CD8-positive, alpha-beta memory T cell (primary cell): Measurements from ENCODE around the gene FAM177B. TPM values are rescaled to one million over a fixed set of nuclear protein-coding genes. Genes with fewer than 3 reads are reported as not detected.

ENCODE experiments used
- CTCF ChIA-PET: fragments of 350-600 bp; sonication (Branson Sonifier 250); formaldehyde crosslinking; loops from one replicate; lab custom pipeline; 2021; ENCODE audit warnings: antibody characterized with exemption; lab: Charles Lee
- POLR2A ChIA-PET: fragments of 350-600 bp; sonication (Branson Sonifier 250); formaldehyde crosslinking; loops from one replicate; lab custom pipeline; 2021; ENCODE audit warnings: antibody characterized with exemption; lab: Charles Lee
- DNase-seq, 5 donors: peaks; one replicate each; pipeline versions ENCODE4 v3.0.0 to v3.0.0-alpha.2; 2020 to 2022; ENCODE audit warnings: mixed read lengths in 1 of 5
- H3K27ac ChIP-seq: one replicate; pipeline ENCODE4 v1.7.0; 2013; ENCODE audit warnings: low read depth, mild to moderate bottlenecking, low read length, moderate library complexity
- H3K27me3 ChIP-seq: 2 replicates; pipeline ENCODE4 v1.7.0; 2013; ENCODE audit warnings: low read length, mild to moderate bottlenecking; ENCODE audit not compliant: insufficient read depth, poor library complexity, severe bottlenecking
- H3K36me3 ChIP-seq: 2 replicates; pipeline ENCODE4 v1.7.0; 2013; ENCODE audit warnings: mild to moderate bottlenecking, low read length, moderate library complexity; ENCODE audit not compliant: insufficient read depth
- H3K4me1 ChIP-seq: 2 replicates; pipeline ENCODE4 v1.7.0; 2013; ENCODE audit warnings: mild to moderate bottlenecking, low read length, moderate library complexity; ENCODE audit not compliant: insufficient read depth
- H3K4me3 ChIP-seq: 2 replicates; pipeline ENCODE4 v1.7.0; 2013; ENCODE audit warnings: mild to moderate bottlenecking, low read length
- H3K9me3 ChIP-seq: 2 replicates; pipeline ENCODE4 v1.7.0; 2013; ENCODE audit warnings: mild to moderate bottlenecking, low read length
- H3K27ac Mint-ChIP-seq, 8 donors: one replicate each; pipeline ENCODE4 v1.8.0; 2020 to 2021; ENCODE audit warnings: mixed read lengths in 8 of 8, mild to moderate bottlenecking in 6 of 8, inconsistent platforms in 3 of 8, moderate library complexity in 3 of 8
- H3K27me3 Mint-ChIP-seq, 2 donors: one replicate each; pipeline ENCODE4 v1.8.0; 2020 to 2021; ENCODE audit warnings: mixed read lengths in 2 of 2, mild to moderate bottlenecking in 1 of 2, moderate library complexity in 1 of 2
- H3K36me3 Mint-ChIP-seq, 3 donors: one replicate each; pipeline ENCODE4 v1.8.0; 2020 to 2021; ENCODE audit warnings: mixed read lengths in 3 of 3, inconsistent platforms in 1 of 3, mild to moderate bottlenecking in 1 of 3
- H3K4me1 Mint-ChIP-seq, 3 donors: one replicate each; pipeline ENCODE4 v1.8.0; 2020 to 2021; ENCODE audit warnings: mixed read lengths in 3 of 3, inconsistent platforms in 1 of 3, mild to moderate bottlenecking in 1 of 3
- H3K4me3 Mint-ChIP-seq, 7 donors: one replicate each; pipeline ENCODE4 v1.8.0; 2020 to 2021; ENCODE audit warnings: mixed read lengths in 7 of 7, mild to moderate bottlenecking in 6 of 7, moderate library complexity in 4 of 7, inconsistent platforms in 2 of 7
- H3K9me3 Mint-ChIP-seq, 5 donors: one replicate each; pipeline ENCODE4 v1.8.0; 2020 to 2022; ENCODE audit warnings: mixed read lengths in 5 of 5, mild to moderate bottlenecking in 3 of 5, moderate library complexity in 2 of 5, inconsistent platforms in 1 of 5
- polyA plus RNA-seq: library from polyadenylated mRNA; unstranded; fragments of 300-500 nt; fragmentation: Illumina TruSeq; gene quantifications from one replicate; pipeline ENCODE4 v1.2.3, GENCODE V29; 2021
- total RNA-seq, 2 experiments: library from RNA; stranded (reverse); gene quantifications; one replicate each; pipeline ENCODE4 v1.2.3, GENCODE V29; 2021

The FAM177B gene
- total and polyA plus RNA-seq, 3 experiments from 2014 or later: not detected

GRCh38 chr1:222706815-222707214 is 30.2 kb upstream of the FAM177B start:
- CTCF ChIA-PET: no interaction called here
- POLR2A ChIA-PET: no interaction called here
- H3K4me1 Mint-ChIP-seq: peaks cover 62 to 85% (median 69%) of the 10 kb centered on the region in 3 donors

DNA sequence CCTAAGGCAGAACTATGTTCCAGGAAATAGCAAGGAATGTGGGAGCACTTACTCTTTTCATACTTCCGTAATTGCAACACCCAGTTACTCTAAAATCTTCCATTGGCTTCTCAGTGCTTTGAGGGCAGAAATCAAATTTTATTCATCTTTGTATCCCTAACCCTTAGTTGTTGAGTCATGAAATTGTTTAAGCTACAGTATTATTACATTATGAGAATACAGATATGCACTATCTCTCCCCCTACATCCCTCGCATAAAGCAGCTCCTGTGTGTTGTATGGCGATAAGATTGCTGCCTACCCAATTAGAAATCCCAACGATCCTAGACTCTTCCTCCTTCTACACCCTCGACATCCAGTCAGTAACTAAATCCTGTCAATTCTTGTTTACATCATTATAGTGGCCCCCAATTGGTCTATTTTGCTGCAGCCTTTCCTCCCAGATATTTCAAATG is 27.3 kb upstream of the FAM177B start:
- ChIA-PET POLR2A (no interaction called here), CTCF (no interaction called here)
- Histone ChIP-seq H3K27me3 (no peaks in the 10 kb centered on the region), H3K27ac (no peak overlapping the region), H3K4me3 (no peak overlapping the region), H3K4me1 (peaks cover 36% of the 10 kb centered on the region), H3K36me3 (no peaks in the 10 kb centered on the region), H3K9me3 (no peaks in the 10 kb centered on the region)
- Mint-ChIP-seq H3K4me3 (peak overlapping the region; percentile 7 to 99 (median 97)), H3K4me1 (peaks cover 59 to 71% (median 68%) of the 10 kb centered on the region in 3 donors), H3K36me3 (peaks cover 6 to 57% (median 8%) of the 10 kb centered on the region in 3 donors), H3K27me3 (no peaks in the 10 kb centered on the region), H3K27ac (peak overlapping the region in 7 of 8 donors; percentile 1 to 100 (median 44)), H3K9me3 (no peaks in the 10 kb centered on the region)
- no peak for DNase-seq

More at GRCh38 chr1:222706815-222707214, 30.2 kb upstream of the FAM177B start:
- H3K9me3 ChIP-seq: no peaks in the 10 kb centered on the region
- no peak overlapping the region for H3K27ac ChIP-seq
- peaks cover 19% of the 10 kb centered on the region for H3K36me3 ChIP-seq
- H3K4me1 ChIP-seq: peaks cover 27% of the 10 kb centered on the region
- no peaks in the 10 kb centered on the region for H3K27me3 Mint-ChIP-seq
- H3K27me3 ChIP-seq: no peaks in the 10 kb centered on the region
- H3K4me3 Mint-ChIP-seq: no peak overlapping the region
- no peak overlapping the region for H3K4me3 ChIP-seq
- H3K9me3 Mint-ChIP-seq: no peaks in the 10 kb centered on the region
- no peak for DNase-seq
- H3K27ac Mint-ChIP-seq: no peak overlapping the region
- peaks cover 9 to 62% (median 11%) of the 10 kb centered on the region in 3 donors for H3K36me3 Mint-ChIP-seq

DNA sequence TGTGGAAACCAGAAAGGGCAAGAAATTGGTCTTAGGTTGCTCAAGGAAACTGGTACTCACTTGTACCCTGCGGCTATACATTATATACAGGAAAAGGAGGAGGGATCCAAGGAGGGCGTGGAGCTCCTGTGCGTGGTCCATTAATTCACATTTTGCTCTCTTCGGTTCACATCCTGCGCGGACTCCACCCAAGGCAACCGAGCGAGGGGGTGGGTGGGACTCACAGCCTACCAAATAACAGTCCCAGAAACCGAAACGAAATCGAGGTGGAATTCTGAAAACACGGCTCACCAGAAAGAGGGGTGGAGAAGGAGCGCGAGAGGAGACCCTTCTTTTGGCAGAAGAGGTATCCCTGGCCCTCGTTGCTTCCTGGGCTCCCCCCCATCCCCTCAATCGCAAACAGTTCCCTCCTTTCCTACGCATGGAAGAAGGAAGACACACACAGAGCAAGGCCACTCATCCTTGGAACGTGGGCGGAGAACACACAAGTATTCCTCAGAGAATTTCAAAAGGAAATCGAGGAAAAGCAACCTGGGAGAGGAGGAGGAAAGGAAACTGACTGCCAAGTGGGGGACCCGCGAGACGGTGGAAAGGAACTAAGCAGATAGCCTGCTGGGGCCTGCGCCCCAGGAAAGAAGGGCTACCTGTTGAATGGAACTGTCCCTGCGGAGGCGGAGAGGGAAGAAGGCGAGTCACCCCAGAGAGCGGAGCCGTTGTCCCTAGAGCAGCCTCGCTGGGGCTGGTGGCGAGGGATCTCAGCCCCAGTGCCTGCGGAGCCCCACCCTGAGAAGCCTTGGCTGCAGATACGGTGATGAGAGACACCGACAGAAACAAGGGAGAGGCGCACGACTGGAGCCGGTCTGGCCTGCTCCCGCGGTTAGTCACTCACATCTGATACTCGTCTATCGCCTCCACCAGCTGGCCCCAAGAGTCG is 25.4 kb upstream of the FAM177B start:
- ChIA-PET CTCF (interaction anchor here (1.1 to 1.8 kb wide), 4 partner anchors 54 to 77 kb away, joined by 4 to 5 read pairs (median 4); no protein-coding TSS in a partner anchor), POLR2A (interaction anchor here (0.9 to 1.8 kb wide), 5 partner anchors 10 to 77 kb away, joined by 3 to 50 read pairs (median 7); no protein-coding TSS in a partner anchor)
- Histone ChIP-seq H3K4me3 (peak overlapping the region; percentile 90), H3K9me3 (no peaks in the 10 kb centered on the region), H3K27ac (peak overlapping the region; percentile 92), H3K27me3 (no peaks in the 10 kb centered on the region), H3K4me1 (peaks cover 34% of the 10 kb centered on the region), H3K36me3 (peaks cover 5% of the 10 kb centered on the region)
- Mint-ChIP-seq H3K4me1 (peaks cover 50 to 62% (median 60%) of the 10 kb centered on the region in 3 donors), H3K9me3 (no peaks in the 10 kb centered on the region), H3K27me3 (no peaks in the 10 kb centered on the region), H3K36me3 (peaks cover 0 to 59% (median 5%) of the 10 kb centered on the region in 3 donors), H3K27ac (peak overlapping the region; percentile 98 to 100 (median 100)), H3K4me3 (peak overlapping the region; percentile 92 to 99 (median 97))
- peak; percentile 47 to 70 (median 57) for DNase-seq

- POLR2A ChIA-PET: interaction anchor here (0.6 to 1.8 kb wide), 15 partner anchors 10 to 970 kb away, joined by 3 to 50 read pairs (median 4); partner anchors contain the start of genes DUSP10 and TAF1A
- H3K36me3 Mint-ChIP-seq: peaks cover 0 to 64% (median 7%) of the 10 kb centered on the region in 3 donors
These were observed 24.5 kb upstream of the FAM177B start, which contains the start of the genes AIDA and BROX for GRCh38 chr1:222712253-222713090. TSS of gene AIDA (minus strand) at chr1:222712491. CDS start at chr1:222712317, 174 bp downstream. TSS of gene BROX (plus strand) at chr1:222712564. CDS start at chr1:222715700, 3,136 bp downstream.

DNA sequence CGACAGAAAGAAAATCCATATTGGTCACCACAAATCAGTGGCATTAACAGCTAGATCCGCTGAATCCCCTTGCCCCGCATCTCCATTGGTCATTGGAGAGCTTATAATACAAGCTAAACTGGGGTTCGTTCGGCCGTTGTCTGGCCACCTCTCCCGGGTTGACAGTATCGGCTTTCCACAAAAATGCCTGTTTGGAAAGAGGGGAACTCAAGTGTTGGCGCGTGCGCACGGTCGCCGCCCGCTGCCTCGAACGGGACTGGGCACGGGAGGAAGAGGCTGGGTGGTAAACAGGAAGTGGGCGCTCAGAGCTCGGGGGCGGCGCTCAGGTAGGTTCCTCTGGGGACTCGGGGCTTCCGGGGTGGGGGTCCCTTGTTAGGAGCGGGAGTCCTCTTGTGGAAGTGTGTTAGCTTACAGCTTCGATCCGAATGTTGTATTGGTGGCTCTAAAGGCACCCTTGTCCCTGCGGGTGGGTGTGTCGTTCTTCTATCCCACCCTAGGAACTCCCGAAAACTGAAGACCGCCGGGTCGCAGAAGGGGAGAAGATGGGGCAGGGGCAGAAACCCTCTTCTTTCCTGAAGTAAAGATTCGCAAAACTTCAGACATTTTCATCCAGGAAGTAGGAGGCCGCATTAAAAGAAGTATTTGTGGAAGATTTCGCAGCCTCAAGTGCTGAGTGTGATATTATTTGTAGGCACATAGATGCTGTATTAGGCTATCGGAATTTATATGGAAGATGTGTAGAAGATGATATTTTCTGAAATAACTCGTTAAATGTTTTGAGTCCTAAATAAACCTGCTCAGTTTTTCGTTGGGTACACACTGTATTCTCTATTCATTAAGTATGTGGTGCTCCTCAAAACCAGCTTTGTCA is 23.7 kb upstream of the FAM177B start:
- Mint-ChIP-seq H3K36me3 (peaks cover 0 to 69% (median 11%) of the 10 kb centered on the region in 3 donors), H3K4me1 (peaks cover 54 to 66% (median 64%) of the 10 kb centered on the region in 3 donors), H3K27me3 (no peaks in the 10 kb centered on the region), H3K4me3 (peak overlapping the region; percentile 92 to 99 (median 97)), H3K9me3 (no peaks in the 10 kb centered on the region), H3K27ac (peak overlapping the region; percentile 99 to 100 (median 100))
- H3K4me3 ChIP-seq: peak overlapping the region; percentile 96
- POLR2A ChIA-PET: interaction anchor here (0.6 to 1.8 kb wide), 15 partner anchors 9 to 971 kb away, joined by 3 to 50 read pairs (median 4); partner anchors contain the start of genes DUSP10 and TAF1A
- CTCF ChIA-PET: interaction anchor here (0.9 to 1.8 kb wide), 8 partner anchors 53 to 79 kb away, joined by 3 to 5 read pairs (median 4); no protein-coding TSS in a partner anchor
- peak; percentile 89 to 95 (median 93) for DNase-seq
- H3K4me1 ChIP-seq: peaks cover 26% of the 10 kb centered on the region
- H3K27me3 ChIP-seq: no peaks in the 10 kb centered on the region
- H3K9me3 ChIP-seq: no peaks in the 10 kb centered on the region
- H3K27ac ChIP-seq: peak overlapping the region; percentile 92
- H3K36me3 ChIP-seq: peaks cover 12% of the 10 kb centered on the region

More at GRCh38 chr1:222712253-222713090, 24.5 kb upstream of the FAM177B start, which contains the start of the genes AIDA and BROX:
- Histone ChIP-seq H3K27me3 (no peaks in the 10 kb centered on the region), H3K27ac (peak within 1 kb of the TSS; percentile 92), H3K4me3 (peak within 1 kb of the TSS; percentile 96), H3K4me1 (peaks cover 29% of the 10 kb centered on the region), H3K36me3 (peaks cover 7% of the 10 kb centered on the region), H3K9me3 (no peaks in the 10 kb centered on the region)
- Mint-ChIP-seq H3K4me1 (peaks cover 51 to 63% (median 61%) of the 10 kb centered on the region in 3 donors), H3K4me3 (peak within 1 kb of the TSS; percentile 92 to 99 (median 97)), H3K27ac (peak within 1 kb of the TSS; percentile 99 to 100 (median 100)), H3K9me3 (no peaks in the 10 kb centered on the region), H3K27me3 (no peaks in the 10 kb centered on the region)
- CTCF ChIA-PET: interaction anchor here (0.9 to 1.8 kb wide), 7 partner anchors 52 to 78 kb away, joined by 3 to 5 read pairs (median 4); no protein-coding TSS in a partner anchor
- DNase-seq: peak; percentile 91 to 95 (median 93)

- H3K27me3 ChIP-seq: no peaks in the 10 kb centered on the region
- peaks cover 41 to 65% (median 50%) of the 10 kb centered on the region in 3 donors for H3K4me1 Mint-ChIP-seq
- peaks cover 0 to 77% (median 19%) of the 10 kb centered on the region in 3 donors for H3K36me3 Mint-ChIP-seq
- no peak overlapping the region for H3K4me3 Mint-ChIP-seq
- DNase-seq: no peak
- H3K9me3 ChIP-seq: no peaks in the 10 kb centered on the region
- ChIA-PET CTCF (no interaction called here), POLR2A (no interaction called here)
- peak overlapping the region in 7 of 8 donors; percentile 20 to 82 (median 46) for H3K27ac Mint-ChIP-seq
- H3K27me3 Mint-ChIP-seq: no peaks in the 10 kb centered on the region
- peaks cover 9% of the 10 kb centered on the region for H3K4me1 ChIP-seq
- H3K36me3 ChIP-seq: peaks cover 32% of the 10 kb centered on the region
- H3K4me3 ChIP-seq: no peak overlapping the region
- no peaks in the 10 kb centered on the region for H3K9me3 Mint-ChIP-seq
- no peak overlapping the region for H3K27ac ChIP-seq
These were observed 20.6 kb upstream of the FAM177B start for GRCh38 chr1:222716393-222716792.
